GM23338 (cell line): ENCODE measurements around the gene SERINC4. TPM values are rescaled to one million over a fixed set of nuclear protein-coding genes. Genes with fewer than 3 reads are reported as not detected.
"Not testable (repeated sequence)": the region's sequence is repeated elsewhere in the genome, so short reads cannot be mapped to it uniquely, and the experiment has no call there.

ENCODE experiments used
- ATAC-seq: fragments of 200-7000 bp; cut with Tn5 transposase; 3 replicates; pipeline ENCODE4 v1.9.1; 2020
- DNase-seq: peaks from one replicate; pipeline ENCODE4 v3.0.0-alpha.2; 2015; ENCODE audit warnings: low spot score
- H2AFZ ChIP-seq: fragments of 200-600 bp; sonication (generic); 2 replicates; pipeline ENCODE4 v1.8.0; 2016; ENCODE audit warnings: antibody characterized with exemption, mild to moderate bottlenecking, moderate library complexity
- H3F3A ChIP-seq: fragments of 200-600 bp; sonication (generic); replicated peaks from 2 replicates; pipeline ENCODE4 v1.8.0; 2017; ENCODE audit warnings: antibody characterized with exemption, mixed run types, low read depth
- H3K27ac ChIP-seq: fragments of 200-600 bp; sonication (generic); 2 replicates; pipeline ENCODE4 v1.6.1; 2016; ENCODE audit warnings: low read depth
- H3K27me3 ChIP-seq: fragments of 200-600 bp; sonication (generic); 2 replicates; pipeline ENCODE4 v1.8.0; 2016; ENCODE audit warnings: mild to moderate bottlenecking, mixed run types, moderate library complexity; ENCODE audit not compliant: insufficient read depth
- H3K36me3 ChIP-seq: fragments of 200-600 bp; sonication (generic); 2 replicates; pipeline ENCODE4 v1.8.0; 2016; ENCODE audit warnings: mild to moderate bottlenecking; ENCODE audit not compliant: insufficient read depth
- H3K4me1 ChIP-seq: fragments of 200-600 bp; sonication (generic); 2 replicates; pipeline ENCODE4 v1.8.0; 2016; ENCODE audit warnings: mild to moderate bottlenecking, moderate library complexity; ENCODE audit not compliant: insufficient read depth
- H3K4me2 ChIP-seq: fragments of 200-600 bp; sonication (generic); 2 replicates; pipeline ENCODE4 v1.7.1; 2017; ENCODE audit warnings: mixed run types
- H3K4me3 ChIP-seq: fragments of 200-600 bp; sonication (generic); 2 replicates; pipeline ENCODE4 v1.6.1; 2016; ENCODE audit warnings: mixed run types
- H3K79me2 ChIP-seq: fragments of 200-600 bp; sonication (generic); replicated peaks from 2 replicates; pipeline ENCODE4 v1.8.0; 2017; ENCODE audit warnings: mild to moderate bottlenecking; ENCODE audit not compliant: insufficient read depth
- H3K9me2 ChIP-seq: fragments of 200-600 bp; sonication (generic); 2 replicates; pipeline ENCODE4 v1.8.0; 2017; ENCODE audit not compliant: insufficient read depth
- H4K20me1 ChIP-seq: fragments of 200-600 bp; sonication (generic); replicated peaks from 2 replicates; pipeline ENCODE4 v1.8.0; 2017; ENCODE audit warnings: mild to moderate bottlenecking; ENCODE audit not compliant: insufficient read depth
- H3K27ac Mint-ChIP-seq: 2 replicates; pipeline ENCODE4 v1.8.0; 2020; ENCODE audit warnings: inconsistent platforms, mild to moderate bottlenecking, moderate library complexity, mixed read lengths
- H3K27me3 Mint-ChIP-seq: 3 replicates; pipeline ENCODE4 v1.8.0; 2022; ENCODE audit warnings: low read depth, mild to moderate bottlenecking, moderate library complexity, mixed read lengths, inconsistent platforms; ENCODE audit not compliant: insufficient read depth, poor library complexity
- H3K36me3 Mint-ChIP-seq: 3 replicates; pipeline ENCODE4 v1.8.0; 2021; ENCODE audit warnings: low read depth, mild to moderate bottlenecking, inconsistent platforms, moderate library complexity, mixed read lengths
- H3K4me1 Mint-ChIP-seq: 3 replicates; pipeline ENCODE4 v1.8.0; 2020; ENCODE audit warnings: mild to moderate bottlenecking, inconsistent platforms, mixed read lengths
- H3K4me3 Mint-ChIP-seq: 3 replicates; pipeline ENCODE4 v1.8.0; 2021; ENCODE audit warnings: moderate library complexity, mild to moderate bottlenecking, inconsistent platforms, mixed read lengths
- H3K9me3 Mint-ChIP-seq: 3 replicates; pipeline ENCODE4 v1.8.0; 2020; ENCODE audit warnings: moderate library complexity, mild to moderate bottlenecking, inconsistent platforms, mixed read lengths
- CREB1 ChIP-seq: fragments of 250-450 bp; sonication (Bioruptor Pico); IDR thresholded peaks from 2 replicates; pipeline ENCODE4 v1.5.0; 2020; ENCODE audit warnings: low read depth, mild to moderate bottlenecking, moderate library complexity
- CTCF ChIP-seq, 2 experiments: fragments of 200-600 bp in 1 of 2; sonication (generic) in 1 of 2; conservative IDR thresholded peaks; 2 replicates each; pipeline versions ENCODE4 v1.5.1 to v1.6.1; 2016 to 2017; ENCODE audit warnings: antibody characterized with exemption in 2 of 2, low read depth in 2 of 2, mild to moderate bottlenecking in 2 of 2, moderate library complexity in 1 of 2
- ETS1 ChIP-seq: IDR thresholded peaks from 2 replicates; pipeline ENCODE4 v1.6.1; 2016; ENCODE audit warnings: antibody characterized with exemption
- EZH2 ChIP-seq: fragments of 200-600 bp; sonication (generic); IDR thresholded peaks from one replicate; pipeline ENCODE4 v1.8.0; 2017; ENCODE audit warnings: antibody characterized with exemption, mild to moderate bottlenecking, low read depth; ENCODE audit not compliant: unreplicated experiment
- JUNB ChIP-seq: IDR thresholded peaks from one replicate; pipeline ENCODE4 v1.6.1; 2016; ENCODE audit warnings: antibody characterized with exemption; ENCODE audit not compliant: unreplicated experiment
- ZNF331 ChIP-seq: fragments of 250-450 bp; sonication (Bioruptor Pico); IDR thresholded peaks from 2 replicates; pipeline ENCODE4 v1.5.0; 2020; ENCODE audit warnings: low read depth, mild to moderate bottlenecking, moderate library complexity
- polyA plus RNA-seq: library from polyadenylated mRNA; unstranded; fragments of >200 nt; fragmentation: Nextera tagmentation; extraction: Ambion mirVana; gene quantifications from 2 replicates; pipeline ENCODE4 v1.2.1, GENCODE V29; 2016
- total RNA-seq: library from RNA; depleted of rRNA; stranded (reverse); fragments of >200 nt; shearing (Covaris generic); gene quantifications from 2 replicates; pipeline ENCODE4 v1.2.3, GENCODE V29; 2014
- TF ChIP-seq, protein P1 (sequence below): IDR thresholded peaks from one replicate; pipeline ENCODE4 v1.6.1; 2018; ENCODE audit warnings: antibody characterized with exemption; ENCODE audit not compliant: unreplicated experiment

The SERINC4 gene
- total and polyA plus RNA-seq, 2 experiments from 2014 or later: not detected

DNA sequence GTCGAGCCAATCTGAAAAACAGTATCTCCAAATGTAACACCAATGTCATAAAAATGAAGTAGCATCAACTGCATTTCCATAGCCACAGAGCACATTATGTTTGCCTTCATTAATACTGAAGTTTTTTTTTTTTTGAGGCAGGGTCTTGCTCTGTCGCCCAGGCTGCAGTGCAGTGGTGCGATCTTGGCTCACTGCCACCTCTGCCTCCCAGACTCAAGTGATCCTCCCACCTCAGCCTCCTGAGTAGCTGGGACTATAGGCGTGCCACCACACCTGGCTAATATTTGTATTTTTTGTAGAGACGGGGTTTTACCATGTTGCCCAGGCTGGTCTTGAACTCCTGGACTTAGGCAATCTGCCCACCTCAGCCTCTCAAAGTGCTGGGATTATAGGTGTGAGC is 15.0 kb upstream of the SERINC4 start:
- not testable (repeated sequence) for H3K4me2 ChIP-seq, H3K27me3 Mint-ChIP-seq, H3K27ac Mint-ChIP-seq, DNase-seq, H3K27ac ChIP-seq, H2AFZ ChIP-seq, H3F3A ChIP-seq, H3K9me2 ChIP-seq, H3K4me3 Mint-ChIP-seq, H3K9me3 Mint-ChIP-seq, H3K4me1 ChIP-seq, H3K4me1 Mint-ChIP-seq, H3K4me3 ChIP-seq, H3K27me3 ChIP-seq, ATAC-seq, H4K20me1 ChIP-seq
- Histone ChIP-seq H3K79me2 (peaks cover 22% of the 10 kb centered on the region), H3K36me3 (peaks cover 52% of the 10 kb centered on the region)
- peaks cover 67% of the 10 kb centered on the region for H3K36me3 Mint-ChIP-seq

- Histone ChIP-seq H3K79me2 (0 out of 2 replicates have a peak, but pooled peaks cover 3% of the 10 kb centered on the region), H3K27ac (no peak overlapping the region), H3K9me2 (no peaks in the 10 kb centered on the region), H3K36me3 (peaks cover 81% of the 10 kb centered on the region), H4K20me1 (no peaks in the 10 kb centered on the region; the same call in 1 of the 2 replicates), H3K4me1 (no peaks in the 10 kb centered on the region), H2AFZ (no peak overlapping the region), H3K4me3 (no peak overlapping the region), H3K4me2 (no peak overlapping the region), H3K27me3 (no peaks in the 10 kb centered on the region), H3F3A (peaks cover 15% of the 10 kb centered on the region; the same call in 1 of the 2 replicates)
- no peaks in the 10 kb centered on the region for H3K9me3 Mint-ChIP-seq
- H3K4me3 Mint-ChIP-seq: no peak overlapping the region
- ATAC-seq: no peak
- no peak overlapping the region for H3K27ac Mint-ChIP-seq
- no peak for DNase-seq
- H3K4me1 Mint-ChIP-seq: no peaks in the 10 kb centered on the region
- H3K27me3 Mint-ChIP-seq: peaks cover 3% of the 10 kb centered on the region
- TF ChIP-seq ZNF331 (CRISPR knock-in tag): no peak
- TF ChIP-seq EZH2: no peak
- TF ChIP-seq CREB1 (CRISPR knock-in tag): no peak
- no peak for TF ChIP-seq CTCF (conservative IDR thresholded peaks at IDR 0.05; ENCODE audit: low read depth in 2 of 2)
- H3K36me3 Mint-ChIP-seq: peaks cover 89% of the 10 kb centered on the region
Measured at GRCh38 chr15:43808960-43809678, 9.1 kb upstream of the SERINC4 start.

DNA sequence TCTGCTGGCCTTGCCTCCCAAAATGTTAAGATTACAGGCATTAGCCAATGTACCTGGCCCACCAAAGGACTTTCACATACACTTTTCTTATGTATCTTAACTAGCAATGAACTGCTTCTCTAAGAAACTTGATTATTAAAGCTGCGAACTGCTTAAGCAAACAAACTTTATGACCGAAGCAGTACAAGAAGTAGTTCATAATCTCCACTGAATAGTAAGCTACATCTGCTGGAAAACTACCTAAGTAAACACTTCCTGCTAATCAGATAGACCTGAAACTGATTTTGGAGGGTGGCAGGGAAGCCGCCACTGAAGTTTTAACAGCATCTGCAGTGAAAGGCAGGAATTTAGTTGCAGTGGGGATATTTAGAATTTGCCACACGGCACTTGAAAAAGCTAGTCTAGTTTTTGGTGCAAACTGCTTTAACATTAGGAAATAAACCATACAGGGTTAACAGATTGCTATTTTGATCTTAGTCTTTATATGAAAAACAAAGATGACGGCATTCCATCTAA is 8.5 kb upstream of the SERINC4 start:
- no peak overlapping the region for H3K27ac Mint-ChIP-seq
- H3K27me3 ChIP-seq: no peaks in the 10 kb centered on the region
- no peaks in the 10 kb centered on the region for H3K9me3 Mint-ChIP-seq
- no peak overlapping the region for H3K4me3 Mint-ChIP-seq
- 0 out of 2 replicates have a peak, but pooled peaks cover 3% of the 10 kb centered on the region for H3K79me2 ChIP-seq
- H3K4me3 ChIP-seq: no peak overlapping the region
- peaks cover 84% of the 10 kb centered on the region for H3K36me3 Mint-ChIP-seq
- no peak for ATAC-seq
- no peaks in the 10 kb centered on the region for H3K4me1 ChIP-seq
- H3K27ac ChIP-seq: no peak overlapping the region
- H3K4me2 ChIP-seq: no peak overlapping the region
- peaks cover 18% of the 10 kb centered on the region; the same call in 1 of the 2 replicates for H3F3A ChIP-seq
- no peak overlapping the region for H2AFZ ChIP-seq
- H3K27me3 Mint-ChIP-seq: peaks cover 3% of the 10 kb centered on the region
- no peaks in the 10 kb centered on the region for H3K9me2 ChIP-seq
- peaks cover 74% of the 10 kb centered on the region for H3K36me3 ChIP-seq
- TF ChIP-seq, protein P1, sequence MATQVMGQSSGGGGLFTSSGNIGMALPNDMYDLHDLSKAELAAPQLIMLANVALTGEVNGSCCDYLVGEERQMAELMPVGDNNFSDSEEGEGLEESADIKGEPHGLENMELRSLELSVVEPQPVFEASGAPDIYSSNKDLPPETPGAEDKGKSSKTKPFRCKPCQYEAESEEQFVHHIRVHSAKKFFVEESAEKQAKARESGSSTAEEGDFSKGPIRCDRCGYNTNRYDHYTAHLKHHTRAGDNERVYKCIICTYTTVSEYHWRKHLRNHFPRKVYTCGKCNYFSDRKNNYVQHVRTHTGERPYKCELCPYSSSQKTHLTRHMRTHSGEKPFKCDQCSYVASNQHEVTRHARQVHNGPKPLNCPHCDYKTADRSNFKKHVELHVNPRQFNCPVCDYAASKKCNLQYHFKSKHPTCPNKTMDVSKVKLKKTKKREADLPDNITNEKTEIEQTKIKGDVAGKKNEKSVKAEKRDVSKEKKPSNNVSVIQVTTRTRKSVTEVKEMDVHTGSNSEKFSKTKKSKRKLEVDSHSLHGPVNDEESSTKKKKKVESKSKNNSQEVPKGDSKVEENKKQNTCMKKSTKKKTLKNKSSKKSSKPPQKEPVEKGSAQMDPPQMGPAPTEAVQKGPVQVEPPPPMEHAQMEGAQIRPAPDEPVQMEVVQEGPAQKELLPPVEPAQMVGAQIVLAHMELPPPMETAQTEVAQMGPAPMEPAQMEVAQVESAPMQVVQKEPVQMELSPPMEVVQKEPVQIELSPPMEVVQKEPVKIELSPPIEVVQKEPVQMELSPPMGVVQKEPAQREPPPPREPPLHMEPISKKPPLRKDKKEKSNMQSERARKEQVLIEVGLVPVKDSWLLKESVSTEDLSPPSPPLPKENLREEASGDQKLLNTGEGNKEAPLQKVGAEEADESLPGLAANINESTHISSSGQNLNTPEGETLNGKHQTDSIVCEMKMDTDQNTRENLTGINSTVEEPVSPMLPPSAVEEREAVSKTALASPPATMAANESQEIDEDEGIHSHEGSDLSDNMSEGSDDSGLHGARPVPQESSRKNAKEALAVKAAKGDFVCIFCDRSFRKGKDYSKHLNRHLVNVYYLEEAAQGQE: no peak
- no peak for TF ChIP-seq JUNB
- no peak for TF ChIP-seq ETS1
- TF ChIP-seq EZH2: no peak
- H3K4me1 Mint-ChIP-seq: no peaks in the 10 kb centered on the region
- H4K20me1 ChIP-seq: no peaks in the 10 kb centered on the region; the same call in 1 of the 2 replicates
- DNase-seq: no peak

DNA sequence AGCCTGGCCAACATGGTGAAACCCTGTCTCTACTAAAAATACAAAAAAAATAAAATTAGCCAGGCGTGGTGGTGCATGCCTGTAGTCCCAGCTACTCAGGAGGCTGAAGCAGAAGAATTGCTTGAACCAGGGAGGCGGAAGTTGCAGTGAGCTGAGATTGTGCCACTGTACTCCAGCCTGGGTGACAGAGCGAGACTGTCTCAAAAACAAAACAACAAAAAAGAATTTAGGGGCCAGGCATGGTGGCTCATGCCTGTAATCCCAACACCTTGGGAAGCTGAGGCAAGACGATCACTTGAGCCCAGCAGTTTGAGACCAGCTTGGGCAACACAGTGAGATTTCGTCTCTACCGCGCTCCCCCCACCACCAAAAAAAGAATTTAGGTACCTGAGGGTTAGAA is 2.7 kb upstream of the SERINC4 start:
- Histone ChIP-seq H3K36me3 (peaks cover 19% of the 10 kb centered on the region), H3F3A (peaks cover 38% of the 10 kb centered on the region), H3K79me2 (peaks cover 15% of the 10 kb centered on the region), H3K4me1 (peaks cover 24% of the 10 kb centered on the region)
- not testable (repeated sequence) for H3K27ac Mint-ChIP-seq, H3K27me3 ChIP-seq, H3K4me3 Mint-ChIP-seq, H3K27ac ChIP-seq, H3K4me2 ChIP-seq, H3K9me2 ChIP-seq, H3K4me3 ChIP-seq, ATAC-seq, H3K9me3 Mint-ChIP-seq, DNase-seq, H2AFZ ChIP-seq, H4K20me1 ChIP-seq
- H3K4me1 Mint-ChIP-seq: peaks cover 26% of the 10 kb centered on the region
- peaks cover 73% of the 10 kb centered on the region for H3K36me3 Mint-ChIP-seq
- peaks cover 15% of the 10 kb centered on the region for H3K27me3 Mint-ChIP-seq
